NCI-H446 treated with DMSO at 0.1 percent for 48 hours (cell line): ENCODE data around the gene PLXNA4.

Experiments used
- DNase-seq: peaks from one replicate; lab custom pipeline; 2025; lab: John Stamatoyannopoulos, UW

PLXNA4 gene

GRCh38 chr7:132386201-132386681 is 190.0 kb downstream of the PLXNA4 start:
- no peak for DNase-seq

GRCh38 chr7:132383962-132384361 is 192.3 kb downstream of the PLXNA4 start:
- DNase-seq = no peak

GRCh38 chr7:132381742-132382472 is 194.4 kb downstream of the PLXNA4 start:
- DNase-seq = no peak

GRCh38 chr7:132380059-132380458 is 196.2 kb downstream of the PLXNA4 start:
- DNase-seq = no peak

GRCh38 chr7:132379292-132379691 is 197.0 kb downstream of the PLXNA4 start:
- DNase-seq = no peak

GRCh38 chr7:132377703-132378584 is 198.3 kb downstream of the PLXNA4 start:
- no peak for DNase-seq

GRCh38 chr7:132377015-132377414 is 199.3 kb downstream of the PLXNA4 start:
- no peak for DNase-seq

- no peak for DNase-seq
These were observed 199.8 kb downstream of the PLXNA4 start for GRCh38 chr7:132376361-132377013.

GRCh38 chr7:132373879-132374278 is 202.4 kb downstream of the PLXNA4 start:
- no peak for DNase-seq

GRCh38 chr7:132373041-132373440 is 203.2 kb downstream of the PLXNA4 start:
- no peak for DNase-seq

- DNase-seq = no peak
These were observed 204.3 kb downstream of the PLXNA4 start for GRCh38 chr7:132371948-132372347.

- no peak for DNase-seq
These were observed 207.9 kb downstream of the PLXNA4 start for GRCh38 chr7:132368246-132368900.

GRCh38 chr7:132367795-132368194 is 208.5 kb downstream of the PLXNA4 start:
- no peak for DNase-seq

GRCh38 chr7:132367004-132367403 is 209.3 kb downstream of the PLXNA4 start:
- no peak for DNase-seq

- no peak for DNase-seq
These were observed 212.0 kb downstream of the PLXNA4 start for GRCh38 chr7:132364226-132364625.

- DNase-seq = no peak
These were observed 214.2 kb downstream of the PLXNA4 start for GRCh38 chr7:132362059-132362458.

GRCh38 chr7:132361146-132361545 is 215.1 kb downstream of the PLXNA4 start:
- no peak for DNase-seq

GRCh38 chr7:132359743-132360142 is 216.5 kb downstream of the PLXNA4 start:
- DNase-seq = no peak

- DNase-seq = no peak
These were observed 221.2 kb downstream of the PLXNA4 start for GRCh38 chr7:132355048-132355447.

GRCh38 chr7:132354527-132354926 is 221.7 kb downstream of the PLXNA4 start:
- no peak for DNase-seq

GRCh38 chr7:132353936-132354335 is 222.3 kb downstream of the PLXNA4 start:
- no peak for DNase-seq

- no peak for DNase-seq
These were observed 223.5 kb downstream of the PLXNA4 start for GRCh38 chr7:132352800-132353199.
